Hepatocyte (in vitro differentiated cells): ENCODE measurements around the gene NUP133. TPM values are rescaled to one million over a fixed set of nuclear protein-coding genes. Genes with fewer than 3 reads are reported as not detected.

Experiments
- DNase-seq: peaks from one replicate; pipeline ENCODE4 v3.0.0-alpha.2; 2016; ENCODE audit warnings: low spot score
- H2AFZ ChIP-seq: fragments of 200-600 bp; sonication (generic); 2 replicates; pipeline ENCODE4 v1.6.0; 2016; ENCODE audit warnings: antibody characterized with exemption, mild to moderate bottlenecking
- H3K27ac ChIP-seq: fragments of 200-600 bp; sonication (generic); 2 replicates; pipeline ENCODE4 v1.5.1; 2016; ENCODE audit warnings: mild to moderate bottlenecking
- H3K27me3 ChIP-seq: fragments of 200-600 bp; sonication (generic); 2 replicates; pipeline ENCODE4 v1.6.1; 2016
- H3K36me3 ChIP-seq: fragments of 200-600 bp; sonication (generic); replicated peaks from 2 replicates; pipeline ENCODE4 v1.5.1; 2016; ENCODE audit warnings: low read depth; ENCODE audit not compliant: insufficient read depth
- H3K4me1 ChIP-seq: fragments of 200-600 bp; sonication (generic); 2 replicates; pipeline ENCODE4 v1.5.1; 2016; ENCODE audit warnings: mild to moderate bottlenecking, moderate library complexity; ENCODE audit not compliant: insufficient read depth
- H3K4me2 ChIP-seq: fragments of 200-600 bp; sonication (generic); 2 replicates; pipeline ENCODE4 v1.6.0; 2016
- H3K4me3 ChIP-seq: fragments of 200-600 bp; sonication (generic); 2 replicates; pipeline ENCODE4 v1.5.1; 2016; ENCODE audit warnings: mild to moderate bottlenecking
- H3K79me2 ChIP-seq: fragments of 200-600 bp; sonication (generic); 2 replicates; pipeline ENCODE4 v1.6.0; 2017; ENCODE audit warnings: mild to moderate bottlenecking
- H3K9me2 ChIP-seq: fragments of 200-600 bp; sonication (generic); replicated peaks from 2 replicates; pipeline ENCODE4 v1.6.0; 2017; ENCODE audit warnings: mild to moderate bottlenecking; ENCODE audit not compliant: insufficient read depth
- H3K9me3 ChIP-seq: fragments of 200-600 bp; sonication (generic); 2 replicates; pipeline ENCODE4 v1.5.1; 2016; ENCODE audit warnings: low read depth, mild to moderate bottlenecking
- H4K20me1 ChIP-seq: fragments of 200-600 bp; sonication (generic); 2 replicates; pipeline ENCODE4 v1.6.0; 2016; ENCODE audit warnings: mild to moderate bottlenecking; ENCODE audit not compliant: insufficient read depth, poor library complexity, severe bottlenecking
- EZH2 ChIP-seq: fragments of 200-600 bp; sonication (generic); IDR thresholded peaks from 2 replicates; pipeline ENCODE4 v1.6.1; 2016; ENCODE audit warnings: antibody characterized with exemption, mild to moderate bottlenecking, borderline replicate concordance
- EZH2phosphoT487 ChIP-seq: fragments of 200-600 bp; sonication (generic); IDR thresholded peaks from one replicate; pipeline ENCODE4 v1.6.1; 2018; ENCODE audit warnings: antibody characterized with exemption, mild to moderate bottlenecking, low read depth, moderate library complexity; ENCODE audit not compliant: unreplicated experiment, severe bottlenecking
- WGBS: methylation state at CpG from one replicate; pipeline ENCODE4 v1.1.6; 2016; ENCODE audit warnings: low lambda C conversion rate; ENCODE audit errors: missing lambda C conversion rate; 5-methylcytosine and 5-hydroxymethylcytosine counted together
- polyA plus RNA-seq: library from polyadenylated mRNA; unstranded; fragments of >200 nt; fragmentation: Nextera tagmentation; extraction: Ambion mirVana; gene quantifications from 2 replicates; pipeline ENCODE4 v1.2.1, GENCODE V29; 2016
- total RNA-seq: library from RNA; depleted of rRNA; stranded (reverse); fragments of >200 nt; gene quantifications from 2 replicates; pipeline ENCODE4 v1.2.3, GENCODE V29; 2014
- TF ChIP-seq, protein P1 (sequence below): fragments of 200-600 bp; sonication (generic); IDR thresholded peaks from 2 replicates; pipeline ENCODE4 v1.5.1; 2016; ENCODE audit warnings: antibody characterized with exemption, mild to moderate bottlenecking; ENCODE audit not compliant: poor library complexity

Gene NUP133
- total and polyA plus RNA-seq, 2 experiments from 2014 or later, result 18.8 to 33.2 TPM

DNA sequence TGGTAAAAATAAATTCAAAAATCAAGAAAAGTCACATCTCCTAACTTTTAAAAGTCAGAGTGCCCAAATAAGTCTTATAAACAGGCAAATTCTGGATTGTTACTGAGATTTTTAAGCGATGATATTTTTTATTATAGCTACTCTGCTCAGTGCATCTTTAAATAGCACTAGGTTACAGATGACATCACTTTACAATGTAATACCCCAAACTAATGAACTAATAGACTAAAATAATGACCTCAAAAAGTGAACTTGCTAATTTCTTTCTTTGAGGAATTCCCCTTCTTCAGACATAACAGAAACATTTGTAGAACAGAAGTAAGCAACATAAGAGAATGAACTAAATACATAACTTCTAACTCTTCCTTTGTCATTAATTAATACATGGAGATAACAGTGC lies 41.3 kb downstream of the NUP133 start:
- Histone ChIP-seq H3K4me3 (no peak overlapping the region), H3K36me3 (no peaks in the 10 kb centered on the region), H3K4me1 (no peaks in the 10 kb centered on the region), H3K79me2 (no peaks in the 10 kb centered on the region), H3K9me2 (no peaks in the 10 kb centered on the region), H2AFZ (no peak overlapping the region), H3K4me2 (no peak overlapping the region), H3K9me3 (no peaks in the 10 kb centered on the region), H3K27me3 (no peaks in the 10 kb centered on the region), H4K20me1 (no peaks in the 10 kb centered on the region), H3K27ac (no peak overlapping the region)
- TF ChIP-seq, protein P1, sequence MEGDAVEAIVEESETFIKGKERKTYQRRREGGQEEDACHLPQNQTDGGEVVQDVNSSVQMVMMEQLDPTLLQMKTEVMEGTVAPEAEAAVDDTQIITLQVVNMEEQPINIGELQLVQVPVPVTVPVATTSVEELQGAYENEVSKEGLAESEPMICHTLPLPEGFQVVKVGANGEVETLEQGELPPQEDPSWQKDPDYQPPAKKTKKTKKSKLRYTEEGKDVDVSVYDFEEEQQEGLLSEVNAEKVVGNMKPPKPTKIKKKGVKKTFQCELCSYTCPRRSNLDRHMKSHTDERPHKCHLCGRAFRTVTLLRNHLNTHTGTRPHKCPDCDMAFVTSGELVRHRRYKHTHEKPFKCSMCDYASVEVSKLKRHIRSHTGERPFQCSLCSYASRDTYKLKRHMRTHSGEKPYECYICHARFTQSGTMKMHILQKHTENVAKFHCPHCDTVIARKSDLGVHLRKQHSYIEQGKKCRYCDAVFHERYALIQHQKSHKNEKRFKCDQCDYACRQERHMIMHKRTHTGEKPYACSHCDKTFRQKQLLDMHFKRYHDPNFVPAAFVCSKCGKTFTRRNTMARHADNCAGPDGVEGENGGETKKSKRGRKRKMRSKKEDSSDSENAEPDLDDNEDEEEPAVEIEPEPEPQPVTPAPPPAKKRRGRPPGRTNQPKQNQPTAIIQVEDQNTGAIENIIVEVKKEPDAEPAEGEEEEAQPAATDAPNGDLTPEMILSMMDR, result no peak
- TF ChIP-seq EZH2 (no peak), EZH2phosphoT487 (no peak)
- WGBS, result 97% methylated on average over 1 of the region's 1 CpG
- DNase-seq, result no peak

DNA sequence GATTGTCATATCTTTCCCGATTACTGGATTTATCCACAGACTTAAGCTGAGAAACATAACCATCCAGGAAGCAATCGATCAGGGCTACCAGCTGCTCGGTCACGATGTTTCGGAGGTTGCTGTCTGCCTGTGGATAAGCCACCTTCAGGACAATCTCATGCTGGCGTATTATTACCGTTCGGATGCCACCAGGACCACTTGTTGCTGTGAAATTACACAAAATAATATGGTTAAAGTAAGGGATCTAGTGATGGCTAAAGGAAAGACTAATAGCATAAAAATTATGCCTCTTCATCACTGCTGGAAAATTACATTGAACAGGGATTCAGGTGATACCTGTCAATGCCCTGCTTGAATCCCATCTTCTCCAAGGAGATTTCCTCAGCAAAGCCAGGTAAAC lies 43.5 kb downstream of the NUP133 start:
- H3K79me2 ChIP-seq, result no peaks in the 10 kb centered on the region
- H3K27ac ChIP-seq, result no peak overlapping the region
- H3K27me3 ChIP-seq, result no peaks in the 10 kb centered on the region
- H3K9me3 ChIP-seq, result no peaks in the 10 kb centered on the region
- no peaks in the 10 kb centered on the region for H3K9me2 ChIP-seq
- no peak overlapping the region for H3K4me3 ChIP-seq
- TF ChIP-seq, protein P1, result no peak
- no peak for TF ChIP-seq EZH2phosphoT487
- H3K4me2 ChIP-seq, result no peak overlapping the region
- no peak overlapping the region for H2AFZ ChIP-seq
- no peaks in the 10 kb centered on the region for H3K36me3 ChIP-seq
- H4K20me1 ChIP-seq, result no peaks in the 10 kb centered on the region
- H3K4me1 ChIP-seq, result no peaks in the 10 kb centered on the region
- DNase-seq, result no peak
- WGBS, result 97% methylated on average over 8 of the region's 8 CpGs

DNA sequence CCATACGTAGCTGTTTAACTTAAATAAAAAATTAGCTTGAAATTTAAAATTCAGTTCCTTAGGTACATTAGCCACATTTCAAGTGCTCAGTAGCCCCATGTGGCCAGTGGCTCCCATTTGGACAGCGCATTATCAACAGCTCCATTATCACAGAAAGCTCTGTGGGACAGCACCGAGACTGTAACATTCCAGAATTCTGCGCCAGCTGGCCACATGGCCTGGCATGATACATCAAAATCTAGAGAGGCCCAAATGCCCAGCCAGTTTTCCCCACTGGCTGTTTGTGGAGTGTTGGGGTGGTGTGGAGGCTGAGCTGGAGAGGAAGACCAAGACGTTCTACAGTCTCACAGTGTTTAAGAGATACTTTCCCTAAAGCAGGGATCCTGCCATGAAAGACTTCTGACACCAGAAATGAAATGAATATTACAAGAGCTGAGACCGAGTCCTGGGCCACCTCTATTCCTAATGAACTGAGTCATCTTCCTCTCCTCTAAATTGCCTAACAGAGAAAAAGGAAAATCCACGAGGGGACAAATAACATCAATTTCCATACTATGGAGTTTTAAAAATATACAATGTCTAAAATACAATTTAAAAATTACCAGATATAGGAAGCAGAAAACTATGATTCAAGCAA lies 47.0 kb downstream of the NUP133 start:
- Histone ChIP-seq H3K4me1 (no peaks in the 10 kb centered on the region), H3K9me2 (no peaks in the 10 kb centered on the region), H3K79me2 (no peaks in the 10 kb centered on the region), H3K4me2 (no peak overlapping the region), H4K20me1 (no peaks in the 10 kb centered on the region), H3K4me3 (no peak overlapping the region), H2AFZ (no peak overlapping the region), H3K27me3 (no peaks in the 10 kb centered on the region), H3K27ac (no peak overlapping the region), H3K9me3 (no peaks in the 10 kb centered on the region), H3K36me3 (no peaks in the 10 kb centered on the region)
- TF ChIP-seq, protein P1, result no peak
- TF ChIP-seq EZH2phosphoT487 (no peak), EZH2 (no peak)
- no peak for DNase-seq
- whole genome bisulfite sequencing, result 97% methylated on average over 7 of the region's 7 CpGs
